Left lung (tissue), 10 donors: ENCODE data around the gene SPDYC. TPM values are rescaled to one million over a fixed set of nuclear protein-coding genes. Genes with fewer than 3 reads are reported as not detected.

Experiments used
- ATAC-seq: fragments of 200-7000 bp; cut with Tn5 transposase; one replicate; pipeline ENCODE4 v1.9.1; 2020; ENCODE audit warnings: moderate library complexity
- DNase-seq, 4 donors: peaks; one replicate each; pipeline ENCODE4 v3.0.0-alpha.2; 2013 to 2020
- H3K27ac ChIP-seq, 2 donors: fragments of 200-600 bp; sonication (generic) in 1 of 2; one replicate each; pipeline versions ENCODE4 v1.5.0 to v1.8.0; 2020 to 2021
- H3K27me3 ChIP-seq, 2 donors: fragments of 200-600 bp; sonication (generic) in 1 of 2; one replicate each; pipeline versions ENCODE4 v1.5.0 to v1.8.0; 2020 to 2021
- H3K36me3 ChIP-seq, 2 donors: fragments of 200-600 bp; sonication (generic) in 1 of 2; one replicate each; pipeline versions ENCODE4 v1.5.0 to v1.8.0; 2020 to 2021
- H3K4me1 ChIP-seq, 2 donors: fragments of 200-600 bp; one replicate each; pipeline ENCODE4 v1.8.0; 2021
- H3K4me3 ChIP-seq, 2 donors: fragments of 200-600 bp; sonication (generic) in 1 of 2; one replicate each; pipeline versions ENCODE4 v1.5.0 to v1.8.0; 2020 to 2021; ENCODE audit warnings: mild to moderate bottlenecking in 1 of 2
- H3K9me3 ChIP-seq, 2 donors: fragments of 200-600 bp; sonication (generic) in 1 of 2; one replicate each; pipeline versions ENCODE4 v1.5.0 to v1.8.0; 2020 to 2021
- CTCF ChIP-seq, 2 donors: fragments of 200-600 bp; sonication (generic) in 1 of 2; IDR thresholded peaks; one replicate each; pipeline versions ENCODE4 v1.5.0 to v1.8.0; 2021; ENCODE audit warnings: antibody characterized with exemption in 2 of 2
- intact Hi-C, 2 donors: fragments of 100-400 bp; cut with DNase I; formaldehyde crosslinking; loops; one replicate each; pipeline versions ENCODE4 v1.11.2 to v1.14.2; 2022
- polyA plus RNA-seq, 6 donors: library from polyadenylated mRNA; unstranded; fragments of 120-200 nt; gene quantifications; one replicate each; pipeline ENCODE4 v1.2.1, GENCODE V29; 2013; ENCODE audit not compliant: insufficient read length in 6 of 6
- total RNA-seq, 2 donors: library from RNA; stranded (reverse); fragmentation: NEBNext Ultra II Directional; extraction: Animal tissue kit (Norgen Biotek cat#: 25700); gene quantifications; one replicate each; pipeline ENCODE4 v1.2.1, GENCODE V29; 2021
- donor health status: DM: no; HTN: yes; CAD: no.
- donor health status: DM: no; HTN: no; CAD: no.

The SPDYC gene
- total and polyA plus RNA-seq, 8 donors, result not detected

- ATAC-seq (no peak), DNase-seq (no peak)
- Histone ChIP-seq H3K36me3 (peaks cover 0 to 88% of the 10 kb centered on the region in 2 donors), H3K27ac (no peak overlapping the region), H3K4me1 (peaks cover 6 to 32% of the 10 kb centered on the region in 2 donors), H3K4me3 (no peak overlapping the region), H3K9me3 (no peaks in the 10 kb centered on the region), H3K27me3 (no peaks in the 10 kb centered on the region)
- intact Hi-C loops, result no loop called here
- no peak for TF ChIP-seq CTCF (IDR thresholded peaks at IDR 0.05)
Observed at GRCh38 chr11:65128182-65129145, 41.6 kb upstream of the SPDYC start.

DNA sequence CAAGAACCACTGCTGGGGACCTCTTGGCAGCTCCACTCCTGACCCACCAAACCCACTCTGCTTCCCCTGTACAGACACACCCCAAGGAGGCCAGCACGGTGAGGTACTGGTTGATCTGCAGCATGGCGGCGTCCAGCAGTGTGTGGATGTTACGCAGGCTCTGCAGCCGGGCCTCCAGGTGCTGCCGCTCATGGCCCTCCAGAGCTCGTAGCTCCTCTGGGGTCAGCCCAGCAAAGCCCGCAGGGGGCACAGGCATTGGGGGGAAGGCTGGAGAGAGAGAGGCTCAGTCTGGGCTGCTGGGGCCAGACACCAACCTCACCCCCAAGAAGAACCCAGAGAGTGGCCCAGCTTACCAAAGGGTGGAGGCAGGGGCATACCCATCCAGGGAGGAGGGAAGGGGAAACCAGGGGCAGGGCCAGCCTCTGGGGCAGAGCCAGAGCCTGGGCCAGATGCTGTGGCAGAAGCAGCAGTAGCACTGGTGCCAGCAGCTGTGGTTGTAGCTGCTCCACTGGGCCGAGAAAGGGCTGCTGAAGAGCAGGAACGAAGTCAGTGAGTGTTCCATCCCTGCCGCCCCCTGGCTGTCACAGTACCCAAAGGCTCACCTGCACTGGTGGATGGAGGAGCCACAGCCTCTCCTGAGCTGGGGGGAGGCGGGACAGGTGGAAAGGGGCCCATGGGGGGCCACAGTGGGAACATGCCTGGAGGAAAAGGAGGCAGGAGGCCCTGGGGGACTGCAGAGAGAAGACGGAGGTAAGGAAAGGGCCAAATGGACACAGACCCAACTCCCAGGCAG, 40.2 kb upstream of the SPDYC start:
- Histone ChIP-seq H3K27ac (no peak overlapping the region), H3K36me3 (peaks cover 0 to 81% of the 10 kb centered on the region in 2 donors), H3K9me3 (no peaks in the 10 kb centered on the region), H3K4me1 (peaks cover 6 to 22% of the 10 kb centered on the region in 2 donors), H3K27me3 (no peaks in the 10 kb centered on the region), H3K4me3 (no peak overlapping the region)
- TF ChIP-seq CTCF (IDR thresholded peaks at IDR 0.05), result no peak
- ATAC-seq (no peak), DNase-seq (no peak)
- intact Hi-C loops, result no loop called here

GRCh38 chr11:65130631-65131416, 39.2 kb upstream of the SPDYC start:
- peaks cover 0 to 72% of the 10 kb centered on the region in 2 donors for H3K36me3 ChIP-seq
- intact Hi-C loops, result no loop called here
- H3K9me3 ChIP-seq, result no peaks in the 10 kb centered on the region
- H3K27me3 ChIP-seq, result no peaks in the 10 kb centered on the region
- ATAC-seq (no peak), DNase-seq (no peak)
- TF ChIP-seq CTCF (IDR thresholded peaks at IDR 0.05), result no peak
- H3K4me3 ChIP-seq, result no peak overlapping the region
- H3K4me1 ChIP-seq, result peaks cover 12 to 28% of the 10 kb centered on the region in 2 donors
- H3K27ac ChIP-seq, result no peak overlapping the region

DNA sequence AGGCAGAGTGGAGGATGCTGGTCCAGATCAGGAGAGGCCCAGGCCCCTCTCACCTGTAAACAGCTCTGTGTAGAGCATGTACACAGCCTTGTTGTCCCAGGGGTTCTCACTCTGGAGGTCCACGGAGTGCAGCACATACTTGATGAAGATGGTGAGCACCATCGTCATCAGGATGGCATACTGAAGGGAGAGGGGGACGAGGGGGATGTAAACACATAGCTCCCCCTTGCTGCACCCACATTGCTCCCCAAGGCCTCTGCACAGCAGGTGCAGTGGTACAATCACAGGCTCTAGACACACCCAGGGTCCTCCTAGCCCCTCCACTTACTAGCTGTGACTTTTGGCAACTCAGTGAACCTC, 38.6 kb upstream of the SPDYC start:
- Histone ChIP-seq H3K27ac (no peak overlapping the region), H3K27me3 (no peaks in the 10 kb centered on the region), H3K4me1 (peaks cover 16 to 32% of the 10 kb centered on the region in 2 donors), H3K4me3 (no peak overlapping the region), H3K36me3 (peaks cover 0 to 66% of the 10 kb centered on the region in 2 donors), H3K9me3 (no peaks in the 10 kb centered on the region)
- no peak for TF ChIP-seq CTCF (IDR thresholded peaks at IDR 0.05)
- intact Hi-C loops, result no loop called here
- DNase-seq (peak in 1 of 4 donors; percentile 11), ATAC-seq (no peak)
